Measurements from ENCODE around the gene LRRC27.
"Not testable (repeated sequence)": the region's sequence is repeated elsewhere in the genome, so short reads cannot be mapped to it uniquely, and the experiment has no call there.

Gene LRRC27

GRCh38 chr10:132331601-132332432, at the start of gene LRRC27:
TSS of gene LRRC27 (plus strand) at chr10:132332193. CDS start at chr10:132333525, 1,332 bp downstream.
- peak; percentile 49 for DNase-seq

GRCh38 chr10:132282667-132283603, 49.1 kb upstream of the LRRC27 start:
- no peak for DNase-seq

DNA sequence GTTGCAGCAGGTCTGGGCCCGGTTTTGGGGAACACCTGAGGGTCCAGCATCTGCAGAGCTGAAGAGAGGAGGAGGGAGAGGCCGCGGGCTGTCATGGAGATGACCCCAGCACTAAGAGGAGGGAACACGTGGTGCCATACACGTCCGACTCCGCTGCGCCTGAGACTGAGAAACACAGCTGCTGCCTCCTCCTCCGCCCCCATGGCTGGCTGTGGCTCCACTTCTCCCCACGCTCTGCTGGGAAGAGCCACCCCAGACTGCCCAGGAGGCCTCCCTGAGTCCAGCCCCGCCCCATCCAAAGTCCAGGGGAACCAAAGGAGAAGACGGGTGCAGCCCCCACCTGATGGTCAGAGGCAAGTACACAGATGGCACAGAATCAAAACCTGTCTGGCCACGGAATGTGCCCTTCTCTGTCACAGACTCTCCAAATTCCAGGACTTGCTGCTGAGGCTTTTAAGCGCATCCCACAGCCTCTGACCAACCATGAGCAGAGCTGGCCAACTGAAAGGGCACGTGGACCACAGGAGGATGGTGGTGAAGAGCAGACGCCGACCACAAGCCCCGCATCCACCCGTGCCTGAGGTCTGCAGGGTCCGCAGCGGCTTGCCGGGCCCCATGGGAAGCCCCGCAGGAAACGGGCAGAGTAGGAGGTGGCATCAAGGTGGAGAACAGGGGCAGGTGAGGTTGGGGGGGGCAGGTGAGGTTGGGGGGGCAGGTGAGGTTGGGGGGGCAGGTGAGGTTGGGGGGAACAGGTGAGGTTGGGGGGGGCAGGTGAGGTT, 48.2 kb upstream of the LRRC27 start:
- DNase-seq = no peak

GRCh38 chr10:132289439-132289838, 42.6 kb upstream of the LRRC27 start:
- no peak for DNase-seq

GRCh38 chr10:132290631-132291030, 41.4 kb upstream of the LRRC27 start:
- no peak for DNase-seq

DNA sequence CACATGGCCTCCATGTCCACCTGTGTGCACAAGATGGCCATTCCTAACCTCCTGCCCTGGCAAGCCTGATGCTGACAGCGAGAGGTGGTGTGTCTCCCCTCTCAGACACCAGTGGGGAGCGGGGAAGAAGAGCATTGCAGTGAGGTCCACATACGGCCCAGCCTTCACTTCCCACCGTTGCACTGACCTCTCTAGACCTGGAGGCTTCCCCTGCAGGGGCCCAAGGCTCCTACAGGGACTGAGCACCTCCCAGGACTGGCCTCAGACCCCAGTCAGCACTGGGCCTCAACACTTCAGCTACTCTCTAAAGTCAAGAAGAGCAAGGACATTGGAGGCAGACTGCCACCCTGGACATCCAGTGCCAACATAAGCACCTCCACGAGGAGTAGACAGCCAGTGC, 40.2 kb upstream of the LRRC27 start:
- DNase-seq = no peak

DNA sequence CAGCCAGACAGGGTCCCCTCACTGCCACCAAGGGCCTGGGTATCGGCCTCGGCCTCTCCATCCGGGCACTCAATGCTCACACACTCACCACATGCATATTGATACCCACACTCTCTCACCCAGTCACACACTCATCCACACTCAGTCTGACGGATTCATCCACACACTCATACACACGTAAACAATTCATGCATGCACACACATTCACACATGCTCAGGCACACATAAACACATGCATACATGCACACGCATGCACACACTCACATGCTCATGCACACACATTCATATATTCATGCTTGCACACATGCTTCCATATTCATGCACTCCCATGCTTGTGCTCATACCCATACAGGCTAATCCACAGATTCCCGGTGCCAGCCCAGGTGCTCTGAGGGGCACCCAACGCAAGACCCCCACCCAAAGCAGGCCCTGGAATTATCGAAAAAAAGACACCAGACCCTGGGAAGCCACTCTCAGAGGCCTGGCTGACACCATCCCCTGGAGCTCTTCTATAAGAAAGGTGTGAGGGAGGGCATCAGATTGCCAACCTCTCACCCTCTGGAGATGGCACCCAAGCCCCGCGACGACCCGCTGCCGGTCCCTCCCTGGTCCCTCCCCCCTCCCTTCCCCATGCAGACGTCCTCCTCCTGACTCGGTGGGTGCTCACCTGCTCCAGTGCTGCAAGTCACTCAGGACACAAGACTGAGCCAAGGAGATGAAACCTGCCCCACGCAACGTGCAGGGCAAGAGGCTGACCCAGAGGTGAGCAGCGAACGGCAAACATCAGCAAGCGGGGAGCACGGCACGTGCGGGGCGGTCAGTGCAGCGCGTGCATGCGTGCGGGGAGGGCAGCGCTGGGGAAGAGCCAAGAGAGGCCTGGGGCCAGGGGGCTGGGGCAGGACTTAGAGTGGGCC, 39.4 kb upstream of the LRRC27 start:
- DNase-seq = no peak

DNA sequence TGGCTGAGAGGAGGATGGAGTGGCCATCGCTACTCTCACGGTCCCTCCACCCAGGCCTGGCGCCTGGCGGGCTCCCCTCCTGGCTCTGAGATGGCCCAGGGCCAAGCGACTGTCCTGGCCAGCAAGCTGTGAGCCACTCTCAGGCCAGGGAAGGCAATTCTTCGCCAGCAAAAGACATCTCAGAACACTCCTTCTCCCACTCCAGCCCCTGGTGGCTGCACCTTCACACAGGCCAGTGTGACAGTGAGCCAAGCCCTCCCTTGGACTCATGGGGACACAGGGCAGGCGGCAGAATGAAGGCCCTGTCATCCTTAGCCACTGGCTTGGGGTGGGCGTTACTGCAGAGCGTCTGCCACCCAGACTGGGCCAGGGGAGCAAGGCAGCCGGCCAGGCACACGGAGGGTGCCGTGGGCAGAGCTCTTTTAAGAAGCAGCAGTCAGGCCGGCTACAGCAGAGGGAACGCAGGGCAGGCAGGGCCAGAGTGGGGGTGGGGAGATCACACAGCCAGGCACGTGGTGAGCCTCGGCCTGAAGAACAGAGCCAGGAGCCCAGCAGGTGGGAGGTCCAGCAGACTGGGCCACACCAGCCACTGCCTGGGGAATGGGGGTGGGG, 38.7 kb upstream of the LRRC27 start:
- DNase-seq = no peak

- no peak for DNase-seq
Measured at GRCh38 chr10:132293813-132294520, 38.0 kb upstream of the LRRC27 start.

DNA sequence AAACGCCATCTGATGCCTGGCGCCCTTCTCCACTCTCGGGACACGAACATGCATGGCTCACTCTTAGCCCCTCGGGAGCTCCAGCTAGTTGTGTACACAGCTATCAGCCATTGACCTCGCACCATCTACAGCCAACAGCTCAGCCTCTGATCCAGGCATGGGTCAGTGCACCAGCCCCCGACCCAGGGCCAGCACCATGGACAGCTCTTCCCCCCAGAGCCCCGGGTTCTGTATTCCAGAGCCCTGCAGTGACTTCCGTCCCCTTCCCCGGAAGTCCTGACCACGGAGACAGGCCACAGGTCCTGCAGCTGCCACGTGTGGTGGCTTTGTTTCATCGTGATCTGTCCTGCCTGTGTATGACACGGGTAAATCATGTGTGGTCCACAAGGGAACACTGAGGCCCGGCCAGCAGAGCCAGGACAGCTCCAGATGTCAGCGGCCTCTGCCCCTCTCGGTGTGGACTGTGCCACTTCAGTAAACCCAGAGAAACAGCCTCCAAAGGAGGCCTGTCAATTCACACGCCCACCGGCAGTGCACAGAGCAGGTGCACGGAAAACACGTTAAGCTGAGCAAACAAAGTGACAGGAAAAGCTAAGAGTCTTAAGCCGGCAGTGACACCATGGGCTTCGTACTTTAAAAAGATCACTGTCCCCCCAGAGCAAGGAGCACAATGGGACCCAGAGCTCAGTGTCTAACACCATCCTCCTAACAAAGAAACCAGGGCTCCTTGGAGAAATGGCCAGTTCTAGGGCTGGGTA, 37.3 kb upstream of the LRRC27 start:
- DNase-seq = no peak

- DNase-seq = not testable (repeated sequence)
Measured at GRCh38 chr10:132295481-132295880, 36.5 kb upstream of the LRRC27 start.

GRCh38 chr10:132296666-132297443, 35.1 kb upstream of the LRRC27 start:
- no peak for DNase-seq

DNA sequence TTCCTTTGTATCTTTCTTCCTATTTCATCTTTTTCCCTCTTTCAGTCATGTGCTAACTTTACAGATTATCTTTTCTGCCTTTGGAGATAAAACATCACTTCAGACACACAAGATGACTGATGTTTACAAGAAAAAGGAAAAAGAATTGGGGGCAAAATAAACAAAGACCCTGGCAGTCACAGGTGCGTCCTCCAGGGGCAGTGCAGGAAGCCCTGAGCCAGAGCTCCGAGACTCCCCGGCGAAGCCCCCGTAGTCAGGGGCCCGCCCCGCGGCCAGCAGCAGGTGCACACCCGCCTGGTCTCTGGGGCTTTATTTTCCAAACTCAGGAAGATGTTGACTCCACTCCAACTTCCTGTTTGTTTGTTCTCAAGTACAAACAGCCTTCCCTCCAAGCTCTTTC, 34.5 kb upstream of the LRRC27 start:
- DNase-seq = no peak

DNA sequence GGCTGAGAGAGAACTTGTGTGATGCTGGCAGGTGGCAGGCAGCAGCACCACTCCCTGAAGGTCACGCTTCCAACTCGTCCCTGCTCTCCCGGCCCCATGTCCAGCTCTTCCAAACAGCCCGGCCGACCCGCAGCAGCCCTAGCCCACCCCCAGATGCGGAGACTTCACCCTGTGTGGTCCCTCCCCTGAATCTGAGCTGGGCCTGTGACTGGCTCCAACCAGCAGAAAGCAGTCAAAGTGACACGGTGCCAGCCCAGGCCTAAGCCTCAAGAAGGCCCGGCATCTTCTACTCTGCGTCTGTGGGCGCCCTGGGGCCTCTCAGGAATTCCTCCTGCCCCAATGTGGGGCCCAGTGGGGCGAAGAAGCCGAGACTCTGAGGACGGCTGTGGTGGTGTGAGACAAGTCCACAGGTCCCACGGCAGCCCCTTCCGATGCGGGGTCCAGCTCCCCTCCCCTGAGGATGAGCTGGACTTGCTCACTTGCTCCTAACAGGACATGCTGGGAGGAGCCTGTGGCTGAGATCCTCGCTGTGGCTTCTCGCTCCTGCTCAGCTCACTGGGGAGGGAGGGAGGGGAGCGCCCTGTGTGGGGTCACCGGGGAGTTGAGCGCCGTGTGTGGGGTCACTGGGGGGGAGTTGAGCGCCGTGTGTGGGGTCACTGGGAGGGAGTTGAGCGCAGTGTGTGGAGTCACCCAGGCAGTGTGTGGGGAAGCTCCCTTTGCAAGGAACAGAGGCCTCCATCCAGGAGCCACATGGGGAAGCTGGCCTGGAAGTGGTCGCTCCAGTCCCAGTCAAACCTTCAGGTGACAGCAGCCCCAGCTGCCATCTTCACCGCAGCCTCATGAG, 33.7 kb upstream of the LRRC27 start:
- no peak for DNase-seq

GRCh38 chr10:132299371-132300336, 32.3 kb upstream of the LRRC27 start:
- DNase-seq = no peak

DNA sequence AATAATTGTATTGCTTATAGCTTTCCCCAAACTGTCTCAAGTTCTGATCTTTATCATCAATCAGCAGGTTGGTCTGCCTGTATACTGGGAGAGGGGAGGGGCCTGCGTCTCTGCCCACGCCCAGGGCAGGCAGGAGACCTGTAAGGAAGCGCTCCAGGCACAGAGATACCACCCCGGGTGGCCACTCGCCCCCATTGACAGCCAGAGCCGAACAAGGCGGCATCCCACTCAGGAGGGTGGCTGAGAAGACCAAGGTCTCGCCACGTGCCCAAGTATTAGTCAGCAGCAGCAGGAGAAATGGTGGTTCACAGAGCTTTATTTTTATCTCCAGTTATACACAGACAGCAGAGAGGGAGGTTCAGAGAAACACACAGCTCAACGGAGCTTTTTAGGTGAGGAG, 31.4 kb upstream of the LRRC27 start:
- DNase-seq = no peak

Data from NCI-H1694 treated with DMSO at 0.1 percent for 48 hours (cell line).